ENCODE results near the gene NBPF1. TPM values are rescaled to one million over a fixed set of nuclear protein-coding genes. Genes with fewer than 3 reads are reported as not detected.
"Not testable (repeated sequence)": the region's sequence is repeated elsewhere in the genome, so short reads cannot be mapped to it uniquely, and the experiment has no call there.

NBPF1 gene
- total RNA-seq, 6 experiments from 2014 or later = 22.7 to 30.7 (median 24.1) TPM

GRCh38 chr1:16623337-16623736 is 10.0 kb upstream of the NBPF1 start:
- intact Hi-C loops (cut with DNase I); H3K9me3 ChIP-seq; H3K27me3 ChIP-seq; H3K4me3 ChIP-seq: not testable (repeated sequence)
- Histone ChIP-seq H3K27ac (peak overlapping the region in 2 of 3 donors; percentile 12 to 79), H3K4me1 (peaks cover 0 to 29% (median 8%) of the 10 kb centered on the region in 4 donors), H3K36me3 (peaks cover 4 to 75% (median 39%) of the 10 kb centered on the region in 4 donors)
- ATAC-seq (peak; percentile 57 to 74 (median 68)), DNase-seq (peak; percentile 86 to 97 (median 96))
- 24% methylated on average over 7 of the region's 7 CpGs for WGBS (ENCODE audit: insufficient coverage, low coverage, low lambda C conversion rate, missing lambda C conversion rate)

- ATAC-seq; intact Hi-C loops (cut with DNase I); H3K27ac ChIP-seq; H3K4me3 ChIP-seq; H3K27me3 ChIP-seq; H3K9me3 ChIP-seq: not testable (repeated sequence)
- WGBS (ENCODE audit: insufficient coverage, low coverage, low lambda C conversion rate, missing lambda C conversion rate) = 84% methylated on average over 9 of the region's 9 CpGs
- Histone ChIP-seq H3K36me3 (peaks cover 3 to 75% (median 34%) of the 10 kb centered on the region in 4 donors), H3K4me1 (peaks cover 0 to 29% (median 8%) of the 10 kb centered on the region in 4 donors)
- peak; percentile 25 to 64 (median 60) for DNase-seq
Measured at GRCh38 chr1:16621681-16622315, 8.4 kb upstream of the NBPF1 start.

- intact Hi-C loops (cut with DNase I) = no loop called here
- TF ChIP-seq CTCF (IDR thresholded peaks at IDR 0.05) = peak in 3 of 4 donors; percentile 3 to 25 (median 22)
- TF ChIP-seq POLR2A (IDR thresholded peaks at IDR 0.05) = no peak
- Histone ChIP-seq H3K27ac (no peak overlapping the region), H3K4me1 (peaks cover 0 to 29% (median 8%) of the 10 kb centered on the region in 4 donors), H3K27me3 (no peaks in the 10 kb centered on the region), H3K4me3 (no peak overlapping the region), H3K9me3 (no peaks in the 10 kb centered on the region), H3K36me3 (peaks cover 3 to 71% (median 30%) of the 10 kb centered on the region in 4 donors)
- ATAC-seq (no peak), DNase-seq (no peak)
- WGBS (ENCODE audit: insufficient coverage, low coverage, low lambda C conversion rate, missing lambda C conversion rate) = 89% methylated on average over 2 of the region's 2 CpGs
Measured at GRCh38 chr1:16621300-16621658, 7.9 kb upstream of the NBPF1 start.

GRCh38 chr1:16619803-16620501 is 6.6 kb upstream of the NBPF1 start:
- 87% methylated on average over 18 of the region's 21 CpGs for WGBS (ENCODE audit: insufficient coverage, low coverage, low lambda C conversion rate, missing lambda C conversion rate)
- H3K27ac ChIP-seq; H3K27me3 ChIP-seq; intact Hi-C loops (cut with DNase I); ATAC-seq; H3K9me3 ChIP-seq; H3K4me3 ChIP-seq: not testable (repeated sequence)
- DNase-seq = peak; percentile 32 to 64 (median 64)
- H3K4me1 ChIP-seq = peaks cover 0 to 27% (median 8%) of the 10 kb centered on the region in 4 donors
- H3K36me3 ChIP-seq = peaks cover 3 to 59% (median 20%) of the 10 kb centered on the region in 4 donors

GRCh38 chr1:16618719-16619118 is 5.4 kb upstream of the NBPF1 start:
- TF ChIP-seq CTCF (IDR thresholded peaks at IDR 0.05) = no peak
- TF ChIP-seq POLR2A (IDR thresholded peaks at IDR 0.05) = no peak
- peaks cover 3 to 46% (median 14%) of the 10 kb centered on the region in 4 donors for H3K36me3 ChIP-seq
- ATAC-seq (no peak), DNase-seq (peak; percentile 40 to 74 (median 65))
- no peaks in the 10 kb centered on the region for H3K27me3 ChIP-seq
- no peak overlapping the region for H3K4me3 ChIP-seq
- no peaks in the 10 kb centered on the region for H3K9me3 ChIP-seq
- no peak overlapping the region for H3K27ac ChIP-seq
- 82% methylated on average over 15 of the region's 15 CpGs for WGBS (ENCODE audit: insufficient coverage, low coverage, low lambda C conversion rate, missing lambda C conversion rate)
- intact Hi-C loops (cut with DNase I) = no loop called here
- H3K4me1 ChIP-seq = peaks cover 0 to 21% (median 4%) of the 10 kb centered on the region in 4 donors
